Activated CD4-positive, alpha-beta memory T cell treated with anti-CD3 and anti-CD28 coated beads, Interleukin-2, amount 10 ng/mL, durations not matched to agents 7 days and 5 days (primary cell): ENCODE measurements around the gene GDI1. TPM values are rescaled to one million over a fixed set of nuclear protein-coding genes. Genes with fewer than 3 reads are reported as not detected.

Experiments
- CTCF ChIA-PET: fragments of 350-600 bp; sonication (Branson Sonifier 250); formaldehyde crosslinking; loops from one replicate; lab custom pipeline; 2021; ENCODE audit warnings: antibody characterized with exemption, inconsistent platforms; lab: Charles Lee
- POLR2A ChIA-PET: fragments of 350-600 bp; sonication (Branson Sonifier 250); formaldehyde crosslinking; loops from one replicate; lab custom pipeline; 2021; ENCODE audit warnings: antibody characterized with exemption; lab: Charles Lee
- DNase-seq: peaks from one replicate; pipeline ENCODE4 v3.0.0-alpha.2; 2020
- H3K27ac Mint-ChIP-seq: one replicate; pipeline ENCODE4 v1.8.0; 2021; ENCODE audit warnings: mild to moderate bottlenecking, mixed read lengths
- H3K27me3 Mint-ChIP-seq: one replicate; pipeline ENCODE4 v1.8.0; 2021; ENCODE audit warnings: mixed read lengths
- H3K36me3 Mint-ChIP-seq: one replicate; pipeline ENCODE4 v1.8.0; 2021; ENCODE audit warnings: low read depth, mixed read lengths
- H3K4me1 Mint-ChIP-seq: one replicate; pipeline ENCODE4 v1.8.0; 2021; ENCODE audit warnings: mixed read lengths
- H3K4me3 Mint-ChIP-seq: one replicate; pipeline ENCODE4 v1.8.0; 2021; ENCODE audit warnings: mild to moderate bottlenecking, mixed read lengths
- H3K9me3 Mint-ChIP-seq: one replicate; pipeline ENCODE4 v1.8.0; 2021; ENCODE audit warnings: mixed read lengths
- total RNA-seq, 2 experiments: library from RNA; stranded (reverse); gene quantifications; one replicate each; pipeline ENCODE4 v1.2.3, GENCODE V29; 2021

Gene GDI1
- total RNA-seq, 2 experiments from 2014 or later: 114 to 117 TPM

DNA sequence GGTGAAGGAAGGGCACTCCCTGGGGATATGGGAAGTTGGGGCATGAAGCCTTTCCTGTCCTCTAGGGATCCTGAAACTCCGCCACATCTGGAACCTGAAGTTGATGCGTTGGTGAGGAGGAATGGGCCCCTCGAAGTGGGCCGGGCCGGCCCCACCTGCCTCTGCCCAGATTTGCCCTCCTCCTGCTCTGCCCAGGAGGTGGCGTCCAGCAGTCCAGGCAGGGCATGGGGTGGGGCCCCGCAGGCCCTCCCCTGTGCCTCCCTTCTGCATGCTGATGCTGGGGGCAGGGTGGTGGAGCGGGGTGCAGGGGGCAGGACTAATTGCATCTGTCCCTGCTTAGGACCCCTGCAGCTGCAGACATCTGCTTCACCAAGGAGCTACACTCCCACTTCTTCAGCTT lies 23.8 kb upstream of the GDI1 start:
- H3K27me3 Mint-ChIP-seq: no peaks in the 10 kb centered on the region
- peaks cover 18% of the 10 kb centered on the region for H3K4me1 Mint-ChIP-seq
- H3K9me3 Mint-ChIP-seq: no peaks in the 10 kb centered on the region
- DNase-seq: no peak
- no peak overlapping the region for H3K4me3 Mint-ChIP-seq
- peak overlapping the region; percentile 92 for H3K27ac Mint-ChIP-seq
- ChIA-PET CTCF (interaction anchor here (1.6 kb wide), 1 partner anchor 114 kb away, joined by 4 read pairs; no protein-coding TSS in a partner anchor), POLR2A (interaction anchor here (0.7 to 4.8 kb wide), 11 partner anchors 7 to 135 kb away, joined by 3 to 103 read pairs (median 4); partner anchors contain the start of genes ATP6AP1, FAM50A, IKBKG and RPL10)
- peaks cover 21% of the 10 kb centered on the region for H3K36me3 Mint-ChIP-seq

DNA sequence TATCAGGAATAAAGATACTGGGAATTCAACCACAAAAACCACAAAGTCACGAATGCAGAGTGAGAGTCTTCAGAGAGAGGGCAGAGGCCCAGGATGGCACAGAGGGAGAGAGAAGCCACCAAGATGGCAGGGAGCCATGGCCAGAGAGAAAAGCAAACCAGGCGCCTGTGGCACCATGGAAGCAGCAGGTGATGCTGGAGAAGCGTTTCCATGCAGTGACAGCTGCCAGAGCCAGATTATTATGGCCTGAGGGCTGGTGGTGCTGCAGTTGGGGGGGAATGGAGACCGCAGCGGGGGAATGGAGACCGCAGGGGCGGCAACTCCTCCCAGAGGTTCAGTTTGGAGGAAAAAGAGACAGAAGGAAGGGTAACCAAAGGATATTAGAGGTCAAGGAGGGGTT lies 19.8 kb upstream of the GDI1 start:
- H3K4me1 Mint-ChIP-seq: peaks cover 9% of the 10 kb centered on the region
- no peak overlapping the region for H3K4me3 Mint-ChIP-seq
- ChIA-PET CTCF (no interaction called here), POLR2A (no interaction called here)
- H3K27me3 Mint-ChIP-seq: no peaks in the 10 kb centered on the region
- H3K9me3 Mint-ChIP-seq: no peaks in the 10 kb centered on the region
- no peak for DNase-seq
- H3K27ac Mint-ChIP-seq: no peak overlapping the region
- H3K36me3 Mint-ChIP-seq: peaks cover 23% of the 10 kb centered on the region

DNA sequence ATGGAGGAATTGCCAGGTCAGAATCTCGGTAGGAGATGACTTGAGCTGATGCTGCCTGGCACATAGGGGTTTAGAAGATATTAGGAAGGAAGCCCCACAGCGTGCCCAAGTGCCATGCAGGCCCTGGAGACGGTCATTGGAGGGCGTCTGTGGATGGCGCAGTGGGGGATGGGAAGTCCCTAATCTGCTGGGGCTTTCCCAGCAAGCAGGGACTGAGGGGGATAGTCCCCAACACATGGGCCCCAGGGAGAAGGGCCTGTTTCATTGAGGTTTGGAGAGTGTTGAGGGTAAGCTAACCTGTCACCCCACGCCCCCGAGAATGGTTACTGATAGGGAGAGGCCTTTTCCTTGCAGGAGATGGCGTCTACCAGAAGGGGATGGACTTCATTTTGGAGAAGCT lies 17.8 kb upstream of the GDI1 start:
- Mint-ChIP-seq H3K27ac (no peak overlapping the region), H3K4me3 (no peak overlapping the region), H3K9me3 (no peaks in the 10 kb centered on the region), H3K27me3 (no peaks in the 10 kb centered on the region), H3K4me1 (peaks cover 4% of the 10 kb centered on the region), H3K36me3 (peaks cover 14% of the 10 kb centered on the region)
- no peak for DNase-seq
- ChIA-PET POLR2A (interaction anchor here (2.0 kb wide), 1 partner anchor 20 kb away, joined by 6 read pairs; no protein-coding TSS in a partner anchor), CTCF (no interaction called here)

DNA sequence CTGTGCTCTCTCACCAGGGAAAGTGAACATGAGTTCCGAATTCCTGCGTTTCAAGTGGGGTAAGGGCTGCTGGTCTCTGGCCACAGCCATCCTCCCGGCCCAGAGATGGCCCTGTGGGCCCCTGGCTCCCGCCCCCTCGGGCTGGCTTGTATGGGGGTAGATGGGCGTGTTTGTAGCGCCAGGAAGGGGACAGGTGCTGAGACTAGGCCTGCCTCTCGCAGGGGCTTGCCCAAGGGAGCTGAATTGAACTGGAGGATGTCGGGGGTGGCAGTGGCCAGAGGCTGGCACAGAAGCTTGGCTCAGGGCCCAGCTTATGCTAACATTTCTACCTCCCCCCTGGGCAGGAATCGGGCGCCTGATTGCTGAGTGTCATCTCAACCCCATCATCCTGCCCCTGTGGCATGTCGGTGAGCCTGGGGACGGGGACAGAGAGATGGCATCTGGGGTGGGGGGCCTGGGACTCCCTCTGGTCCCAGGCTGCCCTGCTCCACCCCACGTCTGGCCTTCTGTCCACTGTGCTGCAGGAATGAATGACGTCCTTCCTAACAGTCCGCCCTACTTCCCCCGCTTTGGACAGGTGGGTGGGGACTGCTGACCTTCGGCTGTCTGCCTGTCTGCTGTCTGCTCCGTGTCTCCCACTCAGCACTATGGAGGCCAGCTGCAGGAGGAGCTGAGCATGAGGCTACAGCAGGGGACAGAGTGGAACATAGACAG lies 17.1 kb upstream of the GDI1 start:
- Mint-ChIP-seq H3K36me3 (peaks cover 14% of the 10 kb centered on the region), H3K27me3 (no peaks in the 10 kb centered on the region), H3K27ac (no peak overlapping the region), H3K4me3 (no peak overlapping the region), H3K9me3 (no peaks in the 10 kb centered on the region), H3K4me1 (peaks cover 6% of the 10 kb centered on the region)
- DNase-seq: no peak
- POLR2A ChIA-PET: interaction anchor here (0.8 to 2.0 kb wide), 3 partner anchors 7 to 21 kb away, joined by 3 to 6 read pairs (median 4); no protein-coding TSS in a partner anchor
- CTCF ChIA-PET: no interaction called here

DNA sequence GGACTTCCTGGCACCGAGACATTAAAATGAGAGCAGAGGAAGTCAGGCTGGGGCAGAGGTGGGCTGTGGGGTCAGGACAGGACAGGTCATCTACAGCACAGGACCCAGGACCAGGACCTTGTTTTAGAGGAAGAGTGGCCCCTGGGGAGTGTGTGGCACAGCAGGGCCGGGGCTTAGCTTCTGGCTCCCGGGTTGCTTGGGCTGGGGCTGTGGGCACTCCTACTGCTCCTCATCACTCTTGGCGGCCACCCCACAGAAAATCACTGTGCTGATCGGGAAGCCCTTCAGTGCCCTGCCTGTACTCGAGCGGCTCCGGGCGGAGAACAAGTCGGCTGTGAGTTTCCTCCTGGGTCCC lies 16.6 kb upstream of the GDI1 start:
- ChIA-PET CTCF (interaction anchor here (0.8 kb wide), 1 partner anchor 9 kb away, joined by 5 read pairs; no protein-coding TSS in a partner anchor), POLR2A (interaction anchor here (0.6 to 2.0 kb wide), 5 partner anchors 8 to 70 kb away, joined by 3 to 6 read pairs (median 4); partner anchors contain the start of genes RPL10 and SLC10A3)
- H3K9me3 Mint-ChIP-seq: no peaks in the 10 kb centered on the region
- H3K4me1 Mint-ChIP-seq: peaks cover 6% of the 10 kb centered on the region
- H3K27me3 Mint-ChIP-seq: no peaks in the 10 kb centered on the region
- H3K27ac Mint-ChIP-seq: no peak overlapping the region
- peaks cover 12% of the 10 kb centered on the region for H3K36me3 Mint-ChIP-seq
- no peak overlapping the region for H3K4me3 Mint-ChIP-seq
- no peak for DNase-seq

DNA sequence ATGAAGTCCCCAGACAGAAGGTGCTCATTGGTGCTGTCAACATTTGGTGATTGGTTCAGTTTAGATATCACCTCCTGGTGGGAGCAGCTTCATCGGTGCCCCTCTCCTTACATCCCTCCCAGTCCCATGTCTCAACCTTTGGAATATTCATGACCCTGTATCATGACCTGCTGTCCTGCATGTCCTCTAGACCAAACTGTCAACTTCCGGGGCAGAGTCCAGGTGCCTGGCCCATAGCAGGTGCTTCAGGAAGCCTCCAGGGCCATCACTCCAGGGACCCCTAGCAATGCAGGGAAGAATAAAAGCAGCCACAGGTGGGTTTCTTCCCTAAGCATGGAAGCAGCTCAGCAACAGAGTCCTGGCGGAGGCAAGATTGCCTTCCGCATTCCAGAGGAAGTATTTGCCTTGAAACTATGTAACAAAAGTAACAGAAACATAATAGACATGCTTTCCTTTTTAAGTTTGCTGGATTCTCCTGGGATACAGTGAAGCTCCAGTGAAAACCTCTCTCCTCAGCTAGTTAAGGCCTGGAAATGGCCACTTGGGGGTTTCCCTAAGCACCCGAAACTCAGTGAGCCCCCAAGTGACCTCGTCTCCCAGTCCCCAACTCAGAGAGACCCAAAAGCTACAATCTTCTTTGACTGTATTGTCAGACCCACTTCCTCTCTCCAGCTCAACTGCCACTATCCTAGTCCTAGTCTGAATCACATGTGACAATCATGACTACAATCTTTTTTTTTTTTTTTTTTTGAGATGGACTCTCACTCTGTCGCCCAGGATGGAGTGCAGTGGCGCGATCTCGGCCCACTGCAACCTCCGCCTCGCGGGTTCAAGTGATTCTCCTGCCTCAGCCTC lies 9.8 kb upstream of the GDI1 start:
- DNase-seq: no peak
- ChIA-PET POLR2A (interaction anchor here (0.6 to 3.7 kb wide), 3 partner anchors 16 to 385 kb away, joined by 3 to 28 read pairs (median 26); partner anchors contain the start of genes RPL10 and TAFAZZIN), CTCF (interaction anchor here (1.5 kb wide), 1 partner anchor 14 kb away, joined by 3 read pairs; no protein-coding TSS in a partner anchor)
- peak overlapping the region; percentile 10 for H3K4me3 Mint-ChIP-seq
- no peak overlapping the region for H3K27ac Mint-ChIP-seq
- peaks cover 25% of the 10 kb centered on the region for H3K4me1 Mint-ChIP-seq
- H3K27me3 Mint-ChIP-seq: no peaks in the 10 kb centered on the region
- no peaks in the 10 kb centered on the region for H3K9me3 Mint-ChIP-seq
- peaks cover 9% of the 10 kb centered on the region for H3K36me3 Mint-ChIP-seq

DNA sequence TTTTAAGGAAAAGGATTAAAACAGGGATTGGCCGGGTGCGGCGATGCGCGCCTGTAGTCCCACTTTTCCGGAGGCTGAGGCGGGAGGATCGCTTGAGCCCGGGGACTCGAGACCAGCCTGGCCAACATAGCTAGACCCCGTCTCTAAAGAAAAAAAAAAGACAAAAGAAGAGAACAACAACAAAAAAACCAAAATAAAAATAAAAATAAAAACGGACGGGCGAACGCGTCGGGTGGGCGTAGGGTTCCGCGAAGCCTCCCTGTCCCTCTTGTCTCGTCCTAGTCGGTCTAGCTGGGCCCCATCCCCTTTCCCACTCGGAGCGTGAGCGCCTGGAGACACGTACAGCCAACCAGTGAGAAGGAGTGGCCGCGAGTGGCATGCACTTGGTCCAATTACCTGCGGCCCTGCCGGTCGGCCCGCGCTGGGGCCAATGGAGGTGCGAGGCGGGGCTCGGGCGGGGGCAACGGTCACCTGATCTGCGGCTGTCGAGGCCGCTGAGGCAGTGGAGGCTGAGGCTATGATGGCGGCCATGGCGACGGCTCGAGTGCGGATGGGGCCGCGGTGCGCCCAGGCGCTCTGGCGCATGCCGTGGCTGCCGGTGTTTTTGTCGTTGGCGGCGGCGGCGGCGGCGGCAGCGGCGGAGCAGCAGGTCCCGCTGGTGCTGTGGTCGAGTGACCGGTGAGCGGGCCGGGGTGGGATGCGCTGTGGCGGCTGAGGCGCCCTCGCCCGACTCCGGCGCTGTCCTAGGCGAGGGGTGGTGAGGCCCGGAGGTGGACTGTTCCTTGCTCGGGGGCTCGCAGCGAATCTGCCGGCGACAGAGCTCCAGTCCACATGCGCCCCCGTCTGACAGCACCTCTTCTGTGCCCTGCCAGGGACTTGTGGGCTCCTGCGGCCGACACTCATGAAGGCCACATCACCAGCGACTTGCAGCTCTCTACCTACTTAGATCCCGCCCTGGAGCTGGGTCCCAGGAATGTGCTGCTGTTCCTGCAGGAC lies 8.5 kb upstream of the GDI1 start, which contains the start of gene ATP6AP1:
TSS of gene ATP6AP1 (plus strand) at position 502 of the 996 bp plus-strand sequence. CDS start at position 518, 16 bp downstream.
- ChIA-PET POLR2A (interaction anchor here (0.7 to 3.7 kb wide), 7 partner anchors 8 to 91 kb away, joined by 3 to 28 read pairs (median 4); partner anchors contain the start of genes RPL10 and TAFAZZIN), CTCF (interaction anchor here (0.6 to 1.5 kb wide), 4 partner anchors 13 to 91 kb away, joined by 3 to 4 read pairs (median 3); partner anchors contain the start of gene RPL10)
- Mint-ChIP-seq H3K4me3 (peak within 1 kb of the TSS; percentile 75), H3K36me3 (peaks cover 16% of the 10 kb centered on the region), H3K4me1 (peaks cover 25% of the 10 kb centered on the region), H3K27me3 (no peaks in the 10 kb centered on the region), H3K27ac (peak within 1 kb of the TSS; percentile 69), H3K9me3 (no peaks in the 10 kb centered on the region)
- DNase-seq: peak; percentile 92

DNA sequence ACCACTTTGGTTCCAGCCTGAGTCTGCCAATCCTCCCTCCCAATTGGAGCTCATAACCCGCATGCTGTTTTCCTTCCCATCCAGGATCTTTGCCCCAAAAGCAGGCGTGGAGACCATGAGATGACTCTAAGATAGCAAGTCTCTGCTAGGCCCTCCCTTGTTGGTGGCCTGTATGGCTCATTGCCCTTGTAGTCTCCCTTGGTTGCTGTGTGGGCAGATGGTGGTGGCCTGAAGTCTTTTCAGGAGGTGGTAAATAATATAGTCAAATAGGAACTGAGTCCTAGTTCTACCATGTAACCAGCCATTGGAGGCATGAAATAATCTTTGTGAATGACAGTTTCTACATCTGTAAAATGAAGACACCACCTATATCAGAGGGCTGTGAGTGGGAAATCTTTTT lies 7.2 kb upstream of the GDI1 start:
- H3K27me3 Mint-ChIP-seq: no peaks in the 10 kb centered on the region
- ChIA-PET CTCF (interaction anchor here (0.6 to 1.4 kb wide), 3 partner anchors 9 to 94 kb away, joined by 3 to 5 read pairs (median 3); partner anchors contain the start of gene RPL10), POLR2A (interaction anchor here (0.8 to 3.7 kb wide), 6 partner anchors 9 to 60 kb away, joined by 3 to 28 read pairs (median 4); partner anchors contain the start of genes RPL10 and TAFAZZIN)
- no peaks in the 10 kb centered on the region for H3K9me3 Mint-ChIP-seq
- H3K4me1 Mint-ChIP-seq: peaks cover 21% of the 10 kb centered on the region
- H3K4me3 Mint-ChIP-seq: peak overlapping the region; percentile 75
- H3K27ac Mint-ChIP-seq: peak overlapping the region; percentile 54
- peaks cover 16% of the 10 kb centered on the region for H3K36me3 Mint-ChIP-seq
- DNase-seq: no peak

DNA sequence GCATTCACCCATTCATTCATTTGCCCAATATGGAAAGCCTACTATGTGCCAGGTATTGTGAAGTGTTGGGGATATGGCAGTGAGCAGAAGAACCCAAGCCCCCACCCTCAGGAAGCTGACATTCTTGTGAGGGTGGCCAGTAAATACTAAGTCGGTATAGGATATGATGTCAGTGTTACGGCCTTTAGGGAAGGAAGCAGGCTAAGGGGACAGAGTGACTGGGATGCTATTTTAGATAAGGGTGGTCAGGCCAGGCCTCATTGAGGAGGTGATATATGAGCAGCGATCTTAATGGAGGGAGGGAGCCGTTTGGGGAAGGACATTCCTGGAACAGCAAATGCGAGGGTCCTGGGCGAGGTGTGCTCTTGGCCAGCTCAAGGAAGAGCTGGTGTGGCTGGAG lies 6.5 kb upstream of the GDI1 start:
- no peaks in the 10 kb centered on the region for H3K27me3 Mint-ChIP-seq
- POLR2A ChIA-PET: interaction anchor here (0.9 to 1.1 kb wide), 2 partner anchors 17 to 32 kb away, joined by 4 read pairs; partner anchors contain the start of gene RPL10
- H3K9me3 Mint-ChIP-seq: no peaks in the 10 kb centered on the region
- CTCF ChIA-PET: interaction anchor here (1.4 kb wide), 1 partner anchor 10 kb away, joined by 5 read pairs; no protein-coding TSS in a partner anchor
- no peak for DNase-seq
- peaks cover 17% of the 10 kb centered on the region for H3K36me3 Mint-ChIP-seq
- no peak overlapping the region for H3K27ac Mint-ChIP-seq
- no peak overlapping the region for H3K4me3 Mint-ChIP-seq
- peaks cover 21% of the 10 kb centered on the region for H3K4me1 Mint-ChIP-seq

DNA sequence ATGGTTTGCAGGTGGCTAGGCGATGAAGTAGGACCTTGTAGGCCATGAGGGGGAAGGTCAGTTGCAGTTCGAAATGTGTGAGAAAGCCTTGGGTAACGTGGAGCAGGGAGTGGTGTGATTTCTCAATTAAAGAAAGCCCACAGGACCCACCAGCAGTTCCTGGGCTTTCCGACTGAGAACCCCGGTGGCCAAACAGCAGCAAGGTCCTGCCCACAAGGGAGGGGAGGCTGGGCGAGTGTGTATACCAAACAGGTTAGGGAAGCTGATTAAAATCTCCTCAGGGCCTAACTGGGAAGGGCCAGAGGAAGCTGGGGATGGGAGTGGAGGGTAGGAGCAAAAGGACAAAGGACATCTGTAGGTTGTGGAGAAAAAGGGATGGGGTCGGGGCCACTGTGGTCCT lies 6.0 kb upstream of the GDI1 start:
- H3K9me3 Mint-ChIP-seq: no peaks in the 10 kb centered on the region
- ChIA-PET POLR2A (interaction anchor here (0.9 kb wide), 1 partner anchor 33 kb away, joined by 4 read pairs; the partner anchor contains the start of gene RPL10), CTCF (no interaction called here)
- H3K4me3 Mint-ChIP-seq: no peak overlapping the region
- no peak overlapping the region for H3K27ac Mint-ChIP-seq
- H3K27me3 Mint-ChIP-seq: no peaks in the 10 kb centered on the region
- peaks cover 21% of the 10 kb centered on the region for H3K4me1 Mint-ChIP-seq
- DNase-seq: no peak
- H3K36me3 Mint-ChIP-seq: peaks cover 21% of the 10 kb centered on the region

DNA sequence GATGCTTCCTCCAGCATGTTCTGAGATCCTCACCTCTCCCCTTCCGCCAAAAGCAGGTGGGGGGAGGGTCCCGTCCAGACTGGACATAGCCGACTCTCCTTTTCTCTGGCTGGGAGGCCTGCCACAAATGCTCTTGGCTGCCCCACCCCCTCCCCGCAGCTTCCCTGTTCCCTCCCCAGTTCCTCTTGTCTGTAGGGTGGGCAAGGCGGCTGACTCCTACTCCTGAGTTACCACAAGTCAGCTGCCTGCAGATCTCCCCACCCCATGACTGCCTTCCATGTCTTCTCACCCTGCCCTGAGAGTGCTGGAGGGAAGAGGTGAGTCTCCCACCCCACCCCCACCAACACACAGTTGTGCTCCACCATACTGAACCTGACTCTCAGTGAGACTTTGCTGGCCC lies 5.6 kb upstream of the GDI1 start:
- Mint-ChIP-seq H3K36me3 (peaks cover 26% of the 10 kb centered on the region), H3K27me3 (no peaks in the 10 kb centered on the region), H3K4me3 (no peak overlapping the region), H3K4me1 (peaks cover 24% of the 10 kb centered on the region), H3K9me3 (no peaks in the 10 kb centered on the region), H3K27ac (no peak overlapping the region)
- ChIA-PET POLR2A (interaction anchor here (0.7 to 0.9 kb wide), 2 partner anchors 27 to 33 kb away, joined by 4 read pairs; partner anchors contain the start of gene RPL10), CTCF (no interaction called here)
- no peak for DNase-seq
